ENCODE measurements around the gene B3GNT7. TPM values are rescaled to one million over a fixed set of nuclear protein-coding genes. Genes with fewer than 3 reads are reported as not detected.
A peak's percentile ranks its signal among the peaks of the same experiment; 100 is the strongest.
"Not testable (repeated sequence)": the region's sequence is repeated elsewhere in the genome, so short reads cannot be mapped to it uniquely, and the experiment has no call there.

B3GNT7 gene
- total and polyA plus RNA-seq, 2 of the 4 experiments (the other 2 are of a cell fraction): under 0.01 to 0.03 TPM

- BruUV-seq (replicated peaks): not testable (repeated sequence)
- CTCF ChIA-PET: interaction anchor here (0.7 kb wide), 1 partner anchor 44 kb away, joined by 3 read pairs; no protein-coding TSS in a partner anchor
These were observed 46.2 kb upstream of the B3GNT7 start for GRCh38 chr2:231349374-231349735.

More at GRCh38 chr2:231349374-231349735, 46.2 kb upstream of the B3GNT7 start:
- H3K9ac ChIP-seq (ENCODE audit: low read depth, low read length); H3K18ac ChIP-seq (ENCODE audit: low read depth, low read length); POLR2A ChIA-PET (ENCODE audit: unreplicated experiment); H4K91ac ChIP-seq (ENCODE audit: insufficient read depth, low read depth, low read length); H2BK120ac ChIP-seq (ENCODE audit: low read depth, low read length); H2BK20ac ChIP-seq (ENCODE audit: low read depth, low read length); intact Hi-C loops (cut with micrococcal nuclease); H3K4me3 ChIP-seq (ENCODE audit: insufficient read depth, low read depth, low read length); ATAC-seq (ENCODE audit: low read depth); H2BK15ac ChIP-seq (ENCODE audit: low read depth, low read length); H3K27me3 ChIP-seq (ENCODE audit: control insufficient read depth, insufficient read depth, low read length); H3K14ac ChIP-seq (replicated peaks; ENCODE audit: low read depth, low read length); H4K20me1 ChIP-seq (ENCODE audit: insufficient read depth, low read length); H2AK9ac ChIP-seq (replicated peaks; ENCODE audit: low read depth, low read length, poor library complexity); H3K79me1 ChIP-seq (ENCODE audit: low read depth in 1 of 2, low read length in 2 of 2); H3K4me2 ChIP-seq (ENCODE audit: low read depth, low read length); H3K9me3 ChIP-seq (ENCODE audit: control insufficient read depth, insufficient read depth, low read length); H3K36me3 ChIP-seq (ENCODE audit: control insufficient read depth, insufficient read depth, low read length); in situ Hi-C loops (cut with MboI; ENCODE audit: low sequenced_read_pairs); H2AFZ ChIP-seq (replicated peaks; ENCODE audit: low read length, poor library complexity); H2AK5ac ChIP-seq (ENCODE audit: low read depth, low read length); DNase-seq; H3K56ac ChIP-seq (ENCODE audit: extremely low read depth, insufficient read depth, low read length); dilution Hi-C loops (cut with HindIII; ENCODE audit: low sequenced_read_pairs, unreplicated experiment); H3K23ac ChIP-seq (ENCODE audit: low read depth, low read length): not testable (repeated sequence)
- peaks cover 11% of the 10 kb centered on the region for H3K4me1 ChIP-seq (ENCODE audit: control insufficient read depth, insufficient read depth, low read length)
- H4K8ac ChIP-seq (ENCODE audit: low read depth in 2 of 2, low read length in 2 of 2): 0 out of 4 replicates have a peak overlapping the region, but pooled peaks of 1 of the 2 experiments have one; percentile 34
- 0 out of 2 replicates have a peak overlapping the region, but pooled peaks have one; percentile 38 for H4K5ac ChIP-seq (ENCODE audit: low read depth, low read length)
- peak overlapping the region; percentile 38; the same call in 1 of the 2 replicates for H3K27ac ChIP-seq (ENCODE audit: insufficient read depth, low read length)
- 100% methylated on average over 2 of the region's 10 CpGs; no CpG with 5 or more reads in 1 of the 2 experiments for WGBS, 2 experiments (ENCODE audit: extremely low coverage in 2 of 2, insufficient read length in 1 of 2)
- peak overlapping the region; percentile 77 for H2BK5ac ChIP-seq (ENCODE audit: low read depth, low read length, poor library complexity, severe bottlenecking)
- H3K4ac ChIP-seq (ENCODE audit: low read depth, low read length): peak overlapping the region; percentile 40; the same call in 1 of the 2 replicates
- peaks cover 16% of the 10 kb centered on the region for H3K9me1 ChIP-seq (ENCODE audit: insufficient read depth, low read length)

Data from IMR-90 (cell line).